ENCODE measurements around the gene FRMPD2. TPM values are rescaled to one million over a fixed set of nuclear protein-coding genes. Genes with fewer than 3 reads are reported as not detected.

Gene FRMPD2
- total and polyA plus RNA-seq, 2 experiments from 2014 or later: not detected

DNA sequence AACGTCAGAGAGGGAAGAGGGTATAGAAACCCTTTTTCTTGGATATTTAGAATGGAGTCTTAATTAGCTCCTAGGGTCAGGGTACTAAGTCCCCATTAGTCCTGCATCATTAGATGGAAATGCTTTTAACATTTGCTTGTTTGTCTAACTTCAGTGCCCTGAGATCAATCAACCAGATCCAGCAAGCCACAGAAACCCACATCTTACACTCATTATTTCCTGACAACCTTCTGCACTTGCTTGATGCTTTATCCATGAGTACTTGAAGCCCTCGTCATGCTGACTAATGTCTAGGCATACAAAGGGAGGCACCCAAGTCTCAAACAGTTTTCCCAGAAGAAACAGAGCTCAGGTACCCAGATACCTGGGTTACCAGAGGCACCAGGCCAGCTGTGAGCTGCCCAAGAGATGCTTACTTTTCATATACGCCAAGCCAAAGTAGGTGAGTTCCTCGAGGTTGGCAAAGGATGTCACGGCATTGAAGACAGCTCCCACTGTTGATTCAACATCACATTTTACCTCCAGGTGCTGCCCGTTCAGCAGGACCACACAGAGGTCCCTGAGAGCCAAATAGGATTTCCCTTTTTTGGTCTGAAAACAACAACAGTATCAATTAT, 42.7 kb downstream of the FRMPD2 start (continued):
- TF ChIP-seq, protein P1, sequence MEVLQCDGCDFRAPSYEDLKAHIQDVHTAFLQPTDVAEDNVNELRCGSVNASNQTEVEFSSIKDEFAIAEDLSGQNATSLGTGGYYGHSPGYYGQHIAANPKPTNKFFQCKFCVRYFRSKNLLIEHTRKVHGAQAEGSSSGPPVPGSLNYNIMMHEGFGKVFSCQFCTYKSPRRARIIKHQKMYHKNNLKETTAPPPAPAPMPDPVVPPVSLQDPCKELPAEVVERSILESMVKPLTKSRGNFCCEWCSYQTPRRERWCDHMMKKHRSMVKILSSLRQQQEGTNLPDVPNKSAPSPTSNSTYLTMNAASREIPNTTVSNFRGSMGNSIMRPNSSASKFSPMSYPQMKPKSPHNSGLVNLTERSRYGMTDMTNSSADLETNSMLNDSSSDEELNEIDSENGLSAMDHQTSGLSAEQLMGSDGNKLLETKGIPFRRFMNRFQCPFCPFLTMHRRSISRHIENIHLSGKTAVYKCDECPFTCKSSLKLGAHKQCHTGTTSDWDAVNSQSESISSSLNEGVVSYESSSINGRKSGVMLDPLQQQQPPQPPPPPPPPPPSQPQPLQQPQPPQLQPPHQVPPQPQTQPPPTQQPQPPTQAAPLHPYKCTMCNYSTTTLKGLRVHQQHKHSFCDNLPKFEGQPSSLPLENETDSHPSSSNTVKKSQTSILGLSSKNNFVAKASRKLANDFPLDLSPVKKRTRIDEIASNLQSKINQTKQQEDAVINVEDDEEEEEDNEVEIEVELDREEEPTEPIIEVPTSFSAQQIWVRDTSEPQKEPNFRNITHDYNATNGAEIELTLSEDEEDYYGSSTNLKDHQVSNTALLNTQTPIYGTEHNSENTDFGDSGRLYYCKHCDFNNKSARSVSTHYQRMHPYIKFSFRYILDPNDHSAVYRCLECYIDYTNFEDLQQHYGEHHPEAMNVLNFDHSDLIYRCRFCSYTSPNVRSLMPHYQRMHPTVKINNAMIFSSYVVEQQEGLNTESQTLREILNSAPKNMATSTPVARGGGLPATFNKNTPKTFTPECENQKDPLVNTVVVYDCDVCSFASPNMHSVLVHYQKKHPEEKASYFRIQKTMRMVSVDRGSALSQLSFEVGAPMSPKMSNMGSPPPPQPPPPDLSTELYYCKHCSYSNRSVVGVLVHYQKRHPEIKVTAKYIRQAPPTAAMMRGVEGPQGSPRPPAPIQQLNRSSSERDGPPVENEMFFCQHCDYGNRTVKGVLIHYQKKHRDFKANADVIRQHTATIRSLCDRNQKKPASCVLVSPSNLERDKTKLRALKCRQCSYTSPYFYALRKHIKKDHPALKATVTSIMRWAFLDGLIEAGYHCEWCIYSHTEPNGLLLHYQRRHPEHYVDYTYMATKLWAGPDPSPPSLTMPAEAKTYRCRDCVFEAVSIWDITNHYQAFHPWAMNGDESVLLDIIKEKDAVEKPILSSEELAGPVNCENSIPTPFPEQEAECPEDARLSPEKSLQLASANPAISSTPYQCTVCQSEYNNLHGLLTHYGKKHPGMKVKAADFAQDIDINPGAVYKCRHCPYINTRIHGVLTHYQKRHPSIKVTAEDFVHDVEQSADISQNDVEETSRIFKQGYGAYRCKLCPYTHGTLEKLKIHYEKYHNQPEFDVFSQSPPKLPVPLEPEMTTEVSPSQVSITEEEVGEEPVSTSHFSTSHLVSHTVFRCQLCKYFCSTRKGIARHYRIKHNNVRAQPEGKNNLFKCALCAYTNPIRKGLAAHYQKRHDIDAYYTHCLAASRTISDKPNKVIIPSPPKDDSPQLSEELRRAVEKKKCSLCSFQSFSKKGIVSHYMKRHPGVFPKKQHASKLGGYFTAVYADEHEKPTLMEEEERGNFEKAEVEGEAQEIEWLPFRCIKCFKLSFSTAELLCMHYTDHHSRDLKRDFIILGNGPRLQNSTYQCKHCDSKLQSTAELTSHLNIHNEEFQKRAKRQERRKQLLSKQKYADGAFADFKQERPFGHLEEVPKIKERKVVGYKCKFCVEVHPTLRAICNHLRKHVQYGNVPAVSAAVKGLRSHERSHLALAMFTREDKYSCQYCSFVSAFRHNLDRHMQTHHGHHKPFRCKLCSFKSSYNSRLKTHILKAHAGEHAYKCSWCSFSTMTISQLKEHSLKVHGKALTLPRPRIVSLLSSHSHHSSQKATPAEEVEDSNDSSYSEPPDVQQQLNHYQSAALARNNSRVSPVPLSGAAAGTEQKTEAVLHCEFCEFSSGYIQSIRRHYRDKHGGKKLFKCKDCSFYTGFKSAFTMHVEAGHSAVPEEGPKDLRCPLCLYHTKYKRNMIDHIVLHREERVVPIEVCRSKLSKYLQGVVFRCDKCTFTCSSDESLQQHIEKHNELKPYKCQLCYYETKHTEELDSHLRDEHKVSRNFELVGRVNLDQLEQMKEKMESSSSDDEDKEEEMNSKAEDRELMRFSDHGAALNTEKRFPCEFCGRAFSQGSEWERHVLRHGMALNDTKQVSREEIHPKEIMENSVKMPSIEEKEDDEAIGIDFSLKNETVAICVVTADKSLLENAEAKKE (CRISPR knock-in tag; IDR thresholded peaks at IDR 0.05): no peak
- TF ChIP-seq EZH2phosphoT487 (IDR thresholded peaks at IDR 0.05; ENCODE audit: unreplicated experiment): no peak
- TF ChIP-seq ZNF331 (CRISPR knock-in tag; IDR thresholded peaks at IDR 0.05; ENCODE audit: low read depth): no peak
- TF ChIP-seq EZH2 (IDR thresholded peaks at IDR 0.05; ENCODE audit: low read depth, unreplicated experiment): no peak
- no peak for TF ChIP-seq POLR2AphosphoS5 (IDR thresholded peaks at IDR 0.05; ENCODE audit: low read depth)
- no peak for TF ChIP-seq JUNB (IDR thresholded peaks at IDR 0.05; ENCODE audit: unreplicated experiment)
- TF ChIP-seq, protein P2, sequence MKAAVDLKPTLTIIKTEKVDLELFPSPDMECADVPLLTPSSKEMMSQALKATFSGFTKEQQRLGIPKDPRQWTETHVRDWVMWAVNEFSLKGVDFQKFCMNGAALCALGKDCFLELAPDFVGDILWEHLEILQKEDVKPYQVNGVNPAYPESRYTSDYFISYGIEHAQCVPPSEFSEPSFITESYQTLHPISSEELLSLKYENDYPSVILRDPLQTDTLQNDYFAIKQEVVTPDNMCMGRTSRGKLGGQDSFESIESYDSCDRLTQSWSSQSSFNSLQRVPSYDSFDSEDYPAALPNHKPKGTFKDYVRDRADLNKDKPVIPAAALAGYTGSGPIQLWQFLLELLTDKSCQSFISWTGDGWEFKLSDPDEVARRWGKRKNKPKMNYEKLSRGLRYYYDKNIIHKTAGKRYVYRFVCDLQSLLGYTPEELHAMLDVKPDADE (IDR thresholded peaks at IDR 0.05): no peak
- TF ChIP-seq, protein P3, sequence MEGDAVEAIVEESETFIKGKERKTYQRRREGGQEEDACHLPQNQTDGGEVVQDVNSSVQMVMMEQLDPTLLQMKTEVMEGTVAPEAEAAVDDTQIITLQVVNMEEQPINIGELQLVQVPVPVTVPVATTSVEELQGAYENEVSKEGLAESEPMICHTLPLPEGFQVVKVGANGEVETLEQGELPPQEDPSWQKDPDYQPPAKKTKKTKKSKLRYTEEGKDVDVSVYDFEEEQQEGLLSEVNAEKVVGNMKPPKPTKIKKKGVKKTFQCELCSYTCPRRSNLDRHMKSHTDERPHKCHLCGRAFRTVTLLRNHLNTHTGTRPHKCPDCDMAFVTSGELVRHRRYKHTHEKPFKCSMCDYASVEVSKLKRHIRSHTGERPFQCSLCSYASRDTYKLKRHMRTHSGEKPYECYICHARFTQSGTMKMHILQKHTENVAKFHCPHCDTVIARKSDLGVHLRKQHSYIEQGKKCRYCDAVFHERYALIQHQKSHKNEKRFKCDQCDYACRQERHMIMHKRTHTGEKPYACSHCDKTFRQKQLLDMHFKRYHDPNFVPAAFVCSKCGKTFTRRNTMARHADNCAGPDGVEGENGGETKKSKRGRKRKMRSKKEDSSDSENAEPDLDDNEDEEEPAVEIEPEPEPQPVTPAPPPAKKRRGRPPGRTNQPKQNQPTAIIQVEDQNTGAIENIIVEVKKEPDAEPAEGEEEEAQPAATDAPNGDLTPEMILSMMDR (conservative IDR thresholded peaks at IDR 0.05; ENCODE audit: low read depth in 2 of 2): no peak

Measured in GM23338 (cell line).